ENCODE data around the gene SCYL3. TPM values are rescaled to one million over a fixed set of nuclear protein-coding genes. Genes with fewer than 3 reads are reported as not detected.
A peak's percentile ranks its signal among the peaks of the same experiment; 100 is the strongest.
"Not testable (repeated sequence)": the region's sequence is repeated elsewhere in the genome, so short reads cannot be mapped to it uniquely, and the experiment has no call there.

SCYL3 gene
- total and polyA plus RNA-seq, 8 donors = 9.5 to 23.6 (median 20.2) TPM

DNA sequence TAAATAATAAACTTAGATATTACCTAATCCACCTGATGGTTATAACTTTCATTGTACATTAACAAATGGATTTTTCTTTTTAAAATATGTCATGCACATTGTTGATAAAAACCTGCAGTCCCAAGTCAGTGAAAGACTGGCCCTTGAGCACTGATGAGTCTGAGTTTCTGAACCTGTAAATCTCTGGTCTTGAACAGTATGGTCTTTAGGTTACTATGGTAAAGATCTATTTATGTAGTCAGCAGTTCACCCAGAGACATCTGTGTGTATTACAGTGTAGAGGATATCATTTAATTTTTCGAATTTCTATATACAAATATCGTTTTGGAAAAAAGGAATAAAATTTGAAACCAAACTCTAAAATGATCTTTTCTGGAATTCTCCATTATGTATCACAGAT lies 30.4 kb upstream of the SCYL3 start:
- ATAC-seq (no peak), DNase-seq (no peak)
- H3K4me3 ChIP-seq = no peak overlapping the region
- no peak overlapping the region for H3K27ac ChIP-seq
- H3K27me3 ChIP-seq = no peaks in the 10 kb centered on the region
- H3K36me3 ChIP-seq = peaks cover 0 to 3% of the 10 kb centered on the region in 2 donors
- H3K9me3 ChIP-seq = no peaks in the 10 kb centered on the region
- H3K4me1 ChIP-seq = no peaks in the 10 kb centered on the region
- TF ChIP-seq, protein P1, sequence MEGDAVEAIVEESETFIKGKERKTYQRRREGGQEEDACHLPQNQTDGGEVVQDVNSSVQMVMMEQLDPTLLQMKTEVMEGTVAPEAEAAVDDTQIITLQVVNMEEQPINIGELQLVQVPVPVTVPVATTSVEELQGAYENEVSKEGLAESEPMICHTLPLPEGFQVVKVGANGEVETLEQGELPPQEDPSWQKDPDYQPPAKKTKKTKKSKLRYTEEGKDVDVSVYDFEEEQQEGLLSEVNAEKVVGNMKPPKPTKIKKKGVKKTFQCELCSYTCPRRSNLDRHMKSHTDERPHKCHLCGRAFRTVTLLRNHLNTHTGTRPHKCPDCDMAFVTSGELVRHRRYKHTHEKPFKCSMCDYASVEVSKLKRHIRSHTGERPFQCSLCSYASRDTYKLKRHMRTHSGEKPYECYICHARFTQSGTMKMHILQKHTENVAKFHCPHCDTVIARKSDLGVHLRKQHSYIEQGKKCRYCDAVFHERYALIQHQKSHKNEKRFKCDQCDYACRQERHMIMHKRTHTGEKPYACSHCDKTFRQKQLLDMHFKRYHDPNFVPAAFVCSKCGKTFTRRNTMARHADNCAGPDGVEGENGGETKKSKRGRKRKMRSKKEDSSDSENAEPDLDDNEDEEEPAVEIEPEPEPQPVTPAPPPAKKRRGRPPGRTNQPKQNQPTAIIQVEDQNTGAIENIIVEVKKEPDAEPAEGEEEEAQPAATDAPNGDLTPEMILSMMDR (IDR thresholded peaks at IDR 0.05) = no peak
- intact Hi-C loops (cut with DNase I) = no loop called here

DNA sequence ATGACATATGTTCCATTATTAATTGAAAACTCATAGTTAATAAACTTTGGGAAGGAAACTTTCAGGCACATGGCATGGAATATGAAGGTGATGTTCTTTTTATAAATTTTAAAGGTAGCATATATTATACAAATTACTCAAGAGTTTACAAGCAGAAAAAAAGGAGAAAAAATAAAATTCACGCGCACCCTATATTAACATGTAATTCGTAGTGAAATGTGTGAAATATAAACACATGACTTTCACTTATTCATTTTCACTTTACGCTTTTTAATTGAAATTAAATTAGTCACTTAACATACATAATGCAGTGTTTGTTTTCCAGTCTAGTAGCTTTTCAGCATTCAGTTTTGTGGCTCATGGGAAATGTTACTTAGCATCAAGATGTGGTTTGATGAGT lies 27.4 kb upstream of the SCYL3 start:
- no peaks in the 10 kb centered on the region for H3K4me1 ChIP-seq
- TF ChIP-seq, protein P1 (IDR thresholded peaks at IDR 0.05) = no peak
- DNase-seq (no peak), ATAC-seq (no peak)
- H3K27me3 ChIP-seq = no peaks in the 10 kb centered on the region
- no peak overlapping the region for H3K27ac ChIP-seq
- no peaks in the 10 kb centered on the region for H3K9me3 ChIP-seq
- peaks cover 0 to 3% of the 10 kb centered on the region in 2 donors for H3K36me3 ChIP-seq
- H3K4me3 ChIP-seq = no peak overlapping the region
- intact Hi-C loops (cut with DNase I) = no loop called here

DNA sequence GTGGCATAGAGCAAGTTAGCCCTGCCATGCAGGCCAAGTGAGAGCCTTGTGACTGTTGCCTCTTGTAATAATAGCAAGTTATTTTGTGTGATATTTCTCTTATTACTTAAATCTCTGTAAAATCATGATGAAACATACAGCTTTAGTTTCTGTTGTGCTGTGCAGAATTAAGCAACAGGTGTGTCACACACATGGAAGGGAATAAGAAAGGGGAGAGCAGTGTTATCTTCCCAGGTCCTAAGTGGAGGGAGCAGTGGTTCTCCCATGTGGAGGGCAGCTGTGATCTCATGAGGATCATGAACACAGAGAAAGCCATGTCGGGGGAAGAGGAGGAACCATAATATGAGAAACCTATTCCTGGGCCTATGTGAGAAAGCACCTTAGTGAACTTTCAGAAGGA lies 25.2 kb upstream of the SCYL3 start:
- intact Hi-C loops (cut with DNase I) = no loop called here
- ATAC-seq = no peak
- Histone ChIP-seq H3K36me3 (peaks cover 0 to 3% of the 10 kb centered on the region in 2 donors), H3K27ac (no peak overlapping the region), H3K4me3 (no peak overlapping the region), H3K4me1 (no peaks in the 10 kb centered on the region), H3K27me3 (no peaks in the 10 kb centered on the region), H3K9me3 (no peaks in the 10 kb centered on the region)
- DNase-seq = no peak
- TF ChIP-seq, protein P1 (IDR thresholded peaks at IDR 0.05) = no peak

GRCh38 chr1:169918220-169918619 lies 24.5 kb upstream of the SCYL3 start:
- H3K9me3 ChIP-seq; H3K36me3 ChIP-seq; H3K27me3 ChIP-seq; H3K4me1 ChIP-seq; H3K4me3 ChIP-seq; H3K27ac ChIP-seq; intact Hi-C loops (cut with DNase I); ATAC-seq: not testable (repeated sequence)
- DNase-seq = peak in 1 of 4 donors; percentile 31

- Histone ChIP-seq H3K4me1 (no peaks in the 10 kb centered on the region), H3K36me3 (peaks cover 0 to 3% of the 10 kb centered on the region in 2 donors), H3K27me3 (no peaks in the 10 kb centered on the region), H3K4me3 (no peak overlapping the region), H3K27ac (no peak overlapping the region), H3K9me3 (no peaks in the 10 kb centered on the region)
- intact Hi-C loops (cut with DNase I) = no loop called here
- ATAC-seq (no peak), DNase-seq (peak in 1 of 4 donors; percentile 57)
- TF ChIP-seq, protein P1 (IDR thresholded peaks at IDR 0.05) = no peak
Measured at GRCh38 chr1:169915150-169915549, 21.5 kb upstream of the SCYL3 start.

GRCh38 chr1:169914531-169914930 lies 20.8 kb upstream of the SCYL3 start:
- intact Hi-C loops (cut with DNase I) = no loop called here
- TF ChIP-seq, protein P1 (IDR thresholded peaks at IDR 0.05) = no peak

More at GRCh38 chr1:169914531-169914930, 20.8 kb upstream of the SCYL3 start:
- H3K4me3 ChIP-seq = no peak overlapping the region
- H3K27me3 ChIP-seq = no peaks in the 10 kb centered on the region
- peak; percentile 18 for ATAC-seq
- peaks cover 0 to 1% of the 10 kb centered on the region in 2 donors for H3K36me3 ChIP-seq
- DNase-seq = no peak
- no peaks in the 10 kb centered on the region for H3K9me3 ChIP-seq
- H3K27ac ChIP-seq = no peak overlapping the region
- H3K4me1 ChIP-seq = no peaks in the 10 kb centered on the region

Data from left lung (tissue), 10 donors.